22Rv1 (cell line): ENCODE results near the gene ABCA8.

Source experiments
- H3K27ac ChIP-seq: fragments of 450-650 bp; 2 replicates; pipeline ENCODE4 v1.5.1; 2017
- ZFX ChIP-seq: fragments of 450-650 bp; IDR thresholded peaks from 2 replicates; pipeline ENCODE4 v1.6.1; 2017; ENCODE audit warnings: antibody characterized with exemption, borderline replicate concordance
- TF ChIP-seq, protein P1 (sequence below): fragments of 450-650 bp; IDR thresholded peaks from 2 replicates; pipeline ENCODE4 v1.5.1; 2017; ENCODE audit warnings: mild to moderate bottlenecking

ABCA8 gene

DNA sequence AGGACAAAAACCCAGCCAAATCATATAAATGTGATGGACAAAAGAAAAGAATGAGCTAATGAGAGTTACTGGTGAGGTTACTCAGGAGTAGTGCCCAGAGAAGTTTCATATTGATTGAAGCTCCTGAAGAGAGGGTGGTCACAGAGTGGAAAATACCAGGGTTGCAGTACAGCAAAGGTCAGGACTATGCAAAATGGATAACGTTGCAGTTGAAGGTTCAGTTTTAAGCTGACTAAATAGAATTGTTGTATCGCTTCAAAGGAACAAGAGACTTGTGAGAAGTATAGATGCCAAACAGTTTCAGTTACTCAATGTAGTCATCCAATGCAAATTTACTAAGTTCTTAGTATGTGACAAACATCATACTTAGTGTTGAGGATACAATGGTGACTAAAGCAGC lies 47.1 kb downstream of the ABCA8 start:
- H3K27ac ChIP-seq = no peak overlapping the region
- no peak for TF ChIP-seq ZFX
- TF ChIP-seq, protein P1, sequence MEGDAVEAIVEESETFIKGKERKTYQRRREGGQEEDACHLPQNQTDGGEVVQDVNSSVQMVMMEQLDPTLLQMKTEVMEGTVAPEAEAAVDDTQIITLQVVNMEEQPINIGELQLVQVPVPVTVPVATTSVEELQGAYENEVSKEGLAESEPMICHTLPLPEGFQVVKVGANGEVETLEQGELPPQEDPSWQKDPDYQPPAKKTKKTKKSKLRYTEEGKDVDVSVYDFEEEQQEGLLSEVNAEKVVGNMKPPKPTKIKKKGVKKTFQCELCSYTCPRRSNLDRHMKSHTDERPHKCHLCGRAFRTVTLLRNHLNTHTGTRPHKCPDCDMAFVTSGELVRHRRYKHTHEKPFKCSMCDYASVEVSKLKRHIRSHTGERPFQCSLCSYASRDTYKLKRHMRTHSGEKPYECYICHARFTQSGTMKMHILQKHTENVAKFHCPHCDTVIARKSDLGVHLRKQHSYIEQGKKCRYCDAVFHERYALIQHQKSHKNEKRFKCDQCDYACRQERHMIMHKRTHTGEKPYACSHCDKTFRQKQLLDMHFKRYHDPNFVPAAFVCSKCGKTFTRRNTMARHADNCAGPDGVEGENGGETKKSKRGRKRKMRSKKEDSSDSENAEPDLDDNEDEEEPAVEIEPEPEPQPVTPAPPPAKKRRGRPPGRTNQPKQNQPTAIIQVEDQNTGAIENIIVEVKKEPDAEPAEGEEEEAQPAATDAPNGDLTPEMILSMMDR = no peak

DNA sequence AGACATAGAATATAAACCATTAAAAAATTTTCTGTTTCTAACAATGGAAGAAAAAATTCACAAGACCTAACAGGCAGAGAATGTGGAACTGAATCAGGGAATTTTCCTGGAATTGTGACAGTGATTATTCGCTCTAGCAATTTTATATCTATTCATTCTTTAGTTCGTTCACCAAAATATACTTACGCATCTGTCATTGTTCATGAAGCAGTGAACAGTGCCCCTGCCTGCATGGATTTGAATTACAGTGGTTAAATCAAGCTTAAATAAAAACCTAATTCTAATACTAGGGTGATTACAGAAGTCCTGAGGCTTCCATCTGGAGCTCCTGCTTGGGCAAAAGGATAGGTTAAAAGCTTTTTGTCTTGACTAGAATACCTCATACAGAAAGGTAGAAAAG lies 48.6 kb downstream of the ABCA8 start:
- no peak for TF ChIP-seq ZFX
- TF ChIP-seq, protein P1 = peak; percentile 66
- no peak overlapping the region for H3K27ac ChIP-seq

DNA sequence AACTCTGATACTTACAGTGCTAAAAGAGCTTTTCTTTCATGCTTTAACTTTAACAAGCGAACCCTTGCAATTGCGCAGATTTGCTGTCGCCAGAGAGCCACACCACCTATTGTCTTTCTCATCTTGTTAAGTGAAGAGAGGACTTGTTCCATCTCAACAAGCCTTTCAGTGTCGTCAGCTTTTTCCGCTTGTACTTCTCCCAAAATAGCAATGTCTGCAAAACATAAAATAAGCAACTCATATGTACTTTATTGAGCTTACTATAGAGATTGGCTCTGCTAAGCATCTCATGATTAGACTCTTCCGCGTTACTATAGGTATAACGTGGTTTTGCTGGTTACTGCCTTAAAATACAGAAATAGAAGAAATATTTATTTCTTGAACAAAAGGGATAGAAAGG lies 51.9 kb downstream of the ABCA8 start:
- no peak overlapping the region for H3K27ac ChIP-seq
- TF ChIP-seq ZFX = no peak
- TF ChIP-seq, protein P1 = no peak

DNA sequence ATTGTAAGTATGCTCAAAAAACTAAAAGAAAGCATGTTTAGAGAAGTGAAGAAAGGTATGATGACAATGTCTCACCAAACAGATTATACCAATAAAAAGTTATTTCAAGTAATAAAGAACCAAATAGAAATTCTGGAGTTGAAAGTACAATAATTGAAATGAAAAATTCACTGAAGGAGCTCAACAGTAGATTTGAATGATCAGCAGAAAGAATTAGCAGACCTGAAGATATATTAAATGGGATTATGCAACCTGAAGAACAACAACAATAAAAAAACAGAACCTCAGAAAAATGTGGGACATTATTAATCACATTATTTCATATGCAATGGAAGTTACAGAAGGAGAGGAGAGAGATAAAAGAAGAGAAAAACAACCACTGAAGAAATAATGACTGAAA lies 57.6 kb downstream of the ABCA8 start:
- TF ChIP-seq ZFX = no peak
- TF ChIP-seq, protein P1 = no peak
- H3K27ac ChIP-seq = no peak overlapping the region

DNA sequence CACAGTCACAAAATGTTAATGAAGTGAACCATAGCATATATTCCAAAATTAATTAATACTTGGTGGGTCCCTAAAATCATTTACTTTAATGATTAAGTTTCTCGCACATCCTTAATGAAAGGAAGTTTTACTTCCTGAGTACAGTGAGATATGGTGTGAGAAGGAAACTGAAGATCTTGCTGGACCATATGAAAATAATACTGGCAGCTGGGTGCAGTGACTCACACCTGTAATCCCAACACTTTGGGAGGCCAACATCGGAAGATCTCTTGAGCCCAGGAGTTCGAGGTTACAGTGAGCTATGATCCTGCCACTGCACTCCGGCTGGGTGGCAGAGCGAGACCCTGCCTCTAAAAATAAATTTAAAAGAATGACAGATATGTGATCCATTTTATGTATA lies 62.5 kb downstream of the ABCA8 start:
- no peak overlapping the region for H3K27ac ChIP-seq
- no peak for TF ChIP-seq ZFX
- TF ChIP-seq, protein P1 = no peak

DNA sequence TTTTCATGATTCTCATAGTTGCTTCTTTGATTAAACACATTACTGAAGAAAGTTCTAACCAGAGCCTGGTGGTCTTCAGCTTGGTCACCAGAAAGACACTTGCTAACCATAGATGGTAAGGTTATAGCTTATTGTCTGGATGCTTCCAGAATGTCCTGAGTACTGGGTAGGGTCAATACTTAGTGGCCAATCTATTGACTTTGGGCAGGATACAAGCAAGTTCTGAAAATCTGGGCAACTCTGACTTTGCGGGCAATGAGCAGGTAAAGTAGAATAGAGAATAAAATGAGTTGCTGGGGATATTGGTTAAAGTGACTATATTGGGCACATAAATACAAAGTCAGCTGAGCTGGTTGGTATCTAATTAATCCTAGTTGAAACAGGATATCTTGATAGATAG lies 63.0 kb downstream of the ABCA8 start:
- no peak overlapping the region for H3K27ac ChIP-seq
- TF ChIP-seq ZFX = no peak
- TF ChIP-seq, protein P1 = no peak

DNA sequence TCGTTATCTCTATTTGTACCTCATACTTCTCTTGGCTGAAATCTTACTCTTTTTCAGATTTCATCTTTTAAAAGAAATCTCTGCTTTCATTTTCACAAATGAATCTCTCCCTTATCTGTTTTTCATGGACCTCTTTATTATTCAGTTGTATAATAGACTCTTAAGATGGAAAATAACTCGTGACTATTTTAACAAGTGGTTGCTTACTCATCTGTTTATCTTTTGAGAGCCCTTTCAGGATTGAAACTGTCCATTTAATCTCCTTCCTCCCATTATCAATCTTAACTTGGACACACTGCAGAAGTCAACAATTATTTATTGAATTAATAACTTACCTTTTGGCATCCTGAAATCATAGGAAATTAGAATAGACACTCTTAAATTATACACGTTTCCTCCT lies 68.8 kb downstream of the ABCA8 start:
- no peak for TF ChIP-seq ZFX
- TF ChIP-seq, protein P1 = no peak
- no peak overlapping the region for H3K27ac ChIP-seq
